Chondrocyte (in vitro differentiated cells): ENCODE data around the gene SLC16A8. TPM values are rescaled to one million over a fixed set of nuclear protein-coding genes. Genes with fewer than 3 reads are reported as not detected.
"Not testable (repeated sequence)": the region's sequence is repeated elsewhere in the genome, so short reads cannot be mapped to it uniquely, and the experiment has no call there.

Experiments
- DNase-seq: peaks from one replicate; pipeline ENCODE4 v3.0.0; 2021; ENCODE audit warnings: mixed read lengths, low spot score
- H3K27ac Mint-ChIP-seq: one replicate; pipeline ENCODE4 v1.8.0; 2021; ENCODE audit warnings: mild to moderate bottlenecking, moderate library complexity, mixed read lengths; ENCODE audit not compliant: unreplicated experiment
- H3K27me3 Mint-ChIP-seq: 2 replicates; pipeline ENCODE4 v1.8.0; 2021; ENCODE audit warnings: low read depth, mixed read lengths
- H3K36me3 Mint-ChIP-seq: 2 replicates; pipeline ENCODE4 v1.8.0; 2021; ENCODE audit warnings: low read depth, mixed read lengths
- H3K4me1 Mint-ChIP-seq: 2 replicates; pipeline ENCODE4 v1.8.0; 2021; ENCODE audit warnings: low read depth, mild to moderate bottlenecking, mixed read lengths
- H3K4me3 Mint-ChIP-seq: one replicate; pipeline ENCODE4 v1.8.0; 2021; ENCODE audit warnings: mild to moderate bottlenecking, moderate library complexity, mixed read lengths; ENCODE audit not compliant: unreplicated experiment
- H3K9me3 Mint-ChIP-seq: 2 replicates; pipeline ENCODE4 v1.8.0; 2021; ENCODE audit warnings: low read depth, mixed read lengths
- CTCF ChIP-seq: fragments of 200-600 bp; sonication (generic); IDR thresholded peaks from 2 replicates; pipeline ENCODE4 v1.5.0; 2021; ENCODE audit warnings: antibody characterized with exemption, mild to moderate bottlenecking, moderate library complexity
- total RNA-seq: library from RNA; stranded (reverse); gene quantifications from 3 replicates; pipeline ENCODE4 v1.2.1, GENCODE V29; 2021

The SLC16A8 gene
- total RNA-seq, 1 donor from 2014 or later = 0.50 TPM

- Mint-ChIP-seq H3K36me3 (peaks cover 1% of the 10 kb centered on the region), H3K4me1 (peaks cover 4% of the 10 kb centered on the region), H3K27me3 (no peaks in the 10 kb centered on the region), H3K9me3 (no peaks in the 10 kb centered on the region), H3K27ac (no peak overlapping the region), H3K4me3 (no peak overlapping the region)
- no peak for DNase-seq
- no peak for TF ChIP-seq CTCF
Measured at GRCh38 chr22:38118182-38118581, 34.2 kb upstream of the SLC16A8 start.

- H3K36me3 Mint-ChIP-seq, H3K4me3 Mint-ChIP-seq, DNase-seq, H3K4me1 Mint-ChIP-seq, H3K27ac Mint-ChIP-seq, H3K27me3 Mint-ChIP-seq, H3K9me3 Mint-ChIP-seq: not testable (repeated sequence)
Measured at GRCh38 chr22:38117556-38117955, 33.6 kb upstream of the SLC16A8 start.

GRCh38 chr22:38115423-38116205 lies 31.6 kb upstream of the SLC16A8 start:
- Mint-ChIP-seq H3K9me3 (no peaks in the 10 kb centered on the region), H3K27me3 (no peaks in the 10 kb centered on the region), H3K4me1 (peaks cover 4% of the 10 kb centered on the region), H3K27ac (no peak overlapping the region), H3K36me3 (peaks cover 3% of the 10 kb centered on the region), H3K4me3 (no peak overlapping the region)
- no peak for TF ChIP-seq CTCF
- no peak for DNase-seq

- Mint-ChIP-seq H3K27ac (no peak overlapping the region), H3K9me3 (no peaks in the 10 kb centered on the region), H3K27me3 (no peaks in the 10 kb centered on the region), H3K4me1 (peaks cover 4% of the 10 kb centered on the region), H3K36me3 (peaks cover 3% of the 10 kb centered on the region), H3K4me3 (no peak overlapping the region)
- TF ChIP-seq CTCF = peak; percentile 96
- DNase-seq = peak; percentile 96
Measured at GRCh38 chr22:38114484-38115398, 30.8 kb upstream of the SLC16A8 start.

GRCh38 chr22:38112381-38112780 lies 28.4 kb upstream of the SLC16A8 start:
- Mint-ChIP-seq H3K36me3 (peaks cover 3% of the 10 kb centered on the region), H3K4me1 (peaks cover 4% of the 10 kb centered on the region), H3K4me3 (no peak overlapping the region), H3K9me3 (no peaks in the 10 kb centered on the region), H3K27me3 (no peaks in the 10 kb centered on the region), H3K27ac (no peak overlapping the region)
- TF ChIP-seq CTCF = no peak
- DNase-seq = no peak
